Parathyroid adenoma (tissue), 2 donors: Measurements from ENCODE around the gene SLC16A7.

ENCODE experiments used
- H2AFZ ChIP-seq: fragments of 300-600 bp; sonication (generic); one replicate; pipeline ENCODE4 v1.7.0; 2017; ENCODE audit warnings: antibody characterized with exemption, mild to moderate bottlenecking
- H3K27ac ChIP-seq: fragments of 300-600 bp; sonication (generic); one replicate; pipeline ENCODE4 v1.7.0; 2017
- H3K27me3 ChIP-seq: fragments of 300-600 bp; sonication (generic); one replicate; pipeline ENCODE4 v1.7.0; 2017; ENCODE audit warnings: low read length; ENCODE audit not compliant: control insufficient read depth, insufficient read depth
- H3K36me3 ChIP-seq: fragments of 300-600 bp; sonication (generic); one replicate; pipeline ENCODE4 v1.7.0; 2017; ENCODE audit warnings: low read length; ENCODE audit not compliant: control insufficient read depth, insufficient read depth
- H3K4me1 ChIP-seq: fragments of 300-600 bp; sonication (generic); one replicate; pipeline ENCODE4 v1.7.0; 2017; ENCODE audit warnings: control low read depth
- H3K4me2 ChIP-seq: fragments of 300-600 bp; sonication (generic); one replicate; pipeline ENCODE4 v1.7.0; 2017; ENCODE audit warnings: low read length
- H3K4me3 ChIP-seq: fragments of 300-600 bp; sonication (generic); one replicate; pipeline ENCODE4 v1.7.0; 2017; ENCODE audit warnings: low read depth, low read length
- H3K79me2 ChIP-seq: fragments of 300-600 bp; sonication (generic); one replicate; pipeline ENCODE4 v1.7.0; 2017; ENCODE audit warnings: control low read depth
- H3K9ac ChIP-seq: fragments of 300-600 bp; sonication (generic); one replicate; pipeline ENCODE4 v1.7.0; 2017; ENCODE audit warnings: mild to moderate bottlenecking
- H3K9me3 ChIP-seq: fragments of 300-600 bp; sonication (generic); one replicate; pipeline ENCODE4 v1.7.0; 2017; ENCODE audit warnings: low read length; ENCODE audit not compliant: control insufficient read depth
- CTCF ChIP-seq: fragments of 300-600 bp; sonication (generic); IDR thresholded peaks from one replicate; pipeline ENCODE4 v1.7.0; 2017; ENCODE audit warnings: antibody characterized with exemption, mild to moderate bottlenecking
- donor health status: primary hyperparathyroidism.

The SLC16A7 gene

GRCh38 chr12:59645242-59645641 lies 49.4 kb downstream of the SLC16A7 start:
- Histone ChIP-seq H3K9me3 (no peaks in the 10 kb centered on the region), H3K27ac (no peak overlapping the region), H2AFZ (no peak overlapping the region), H3K4me3 (no peak overlapping the region), H3K27me3 (no peaks in the 10 kb centered on the region), H3K4me2 (no peak overlapping the region), H3K4me1 (no peaks in the 10 kb centered on the region), H3K36me3 (no peaks in the 10 kb centered on the region), H3K9ac (no peak overlapping the region), H3K79me2 (no peaks in the 10 kb centered on the region)
- TF ChIP-seq CTCF = no peak

GRCh38 chr12:59646636-59647035 lies 50.8 kb downstream of the SLC16A7 start:
- no peak overlapping the region for H3K9ac ChIP-seq
- H3K4me3 ChIP-seq = no peak overlapping the region
- H2AFZ ChIP-seq = no peak overlapping the region
- no peaks in the 10 kb centered on the region for H3K4me1 ChIP-seq
- TF ChIP-seq CTCF = no peak
- H3K36me3 ChIP-seq = no peaks in the 10 kb centered on the region
- H3K9me3 ChIP-seq = no peaks in the 10 kb centered on the region
- H3K27ac ChIP-seq = no peak overlapping the region
- no peaks in the 10 kb centered on the region for H3K27me3 ChIP-seq
- no peak overlapping the region for H3K4me2 ChIP-seq
- H3K79me2 ChIP-seq = no peaks in the 10 kb centered on the region

- Histone ChIP-seq H3K9me3 (no peaks in the 10 kb centered on the region), H3K4me2 (no peak overlapping the region), H3K79me2 (no peaks in the 10 kb centered on the region), H2AFZ (no peak overlapping the region), H3K27ac (no peak overlapping the region), H3K4me3 (no peak overlapping the region), H3K27me3 (no peaks in the 10 kb centered on the region), H3K36me3 (no peaks in the 10 kb centered on the region), H3K9ac (no peak overlapping the region), H3K4me1 (no peaks in the 10 kb centered on the region)
- TF ChIP-seq CTCF = no peak
Measured at GRCh38 chr12:59649203-59649602, 53.4 kb downstream of the SLC16A7 start.

GRCh38 chr12:59650588-59651228 lies 54.9 kb downstream of the SLC16A7 start:
- Histone ChIP-seq H3K79me2 (no peaks in the 10 kb centered on the region), H3K36me3 (no peaks in the 10 kb centered on the region), H3K9me3 (no peaks in the 10 kb centered on the region), H3K4me2 (no peak overlapping the region), H3K27me3 (no peaks in the 10 kb centered on the region), H3K4me3 (no peak overlapping the region), H3K4me1 (no peaks in the 10 kb centered on the region), H2AFZ (no peak overlapping the region), H3K27ac (no peak overlapping the region), H3K9ac (no peak overlapping the region)
- no peak for TF ChIP-seq CTCF

- H2AFZ ChIP-seq = no peak overlapping the region
- H3K4me2 ChIP-seq = no peak overlapping the region
- no peak overlapping the region for H3K9ac ChIP-seq
- no peak overlapping the region for H3K4me3 ChIP-seq
- H3K36me3 ChIP-seq = no peaks in the 10 kb centered on the region
- no peaks in the 10 kb centered on the region for H3K79me2 ChIP-seq
- H3K9me3 ChIP-seq = no peaks in the 10 kb centered on the region
- H3K27me3 ChIP-seq = no peaks in the 10 kb centered on the region
- TF ChIP-seq CTCF = no peak
- no peak overlapping the region for H3K27ac ChIP-seq
- no peaks in the 10 kb centered on the region for H3K4me1 ChIP-seq
Measured at GRCh38 chr12:59651229-59651920, 55.5 kb downstream of the SLC16A7 start.
